Measurements from ENCODE around the gene NMRAL1. TPM values are rescaled to one million over a fixed set of nuclear protein-coding genes. Genes with fewer than 3 reads are reported as not detected.

NMRAL1 gene
- total RNA-seq, 4 donors from 2014 or later, result 51.9 to 72.8 (median 58.2) TPM

- TF ChIP-seq, protein P1, sequence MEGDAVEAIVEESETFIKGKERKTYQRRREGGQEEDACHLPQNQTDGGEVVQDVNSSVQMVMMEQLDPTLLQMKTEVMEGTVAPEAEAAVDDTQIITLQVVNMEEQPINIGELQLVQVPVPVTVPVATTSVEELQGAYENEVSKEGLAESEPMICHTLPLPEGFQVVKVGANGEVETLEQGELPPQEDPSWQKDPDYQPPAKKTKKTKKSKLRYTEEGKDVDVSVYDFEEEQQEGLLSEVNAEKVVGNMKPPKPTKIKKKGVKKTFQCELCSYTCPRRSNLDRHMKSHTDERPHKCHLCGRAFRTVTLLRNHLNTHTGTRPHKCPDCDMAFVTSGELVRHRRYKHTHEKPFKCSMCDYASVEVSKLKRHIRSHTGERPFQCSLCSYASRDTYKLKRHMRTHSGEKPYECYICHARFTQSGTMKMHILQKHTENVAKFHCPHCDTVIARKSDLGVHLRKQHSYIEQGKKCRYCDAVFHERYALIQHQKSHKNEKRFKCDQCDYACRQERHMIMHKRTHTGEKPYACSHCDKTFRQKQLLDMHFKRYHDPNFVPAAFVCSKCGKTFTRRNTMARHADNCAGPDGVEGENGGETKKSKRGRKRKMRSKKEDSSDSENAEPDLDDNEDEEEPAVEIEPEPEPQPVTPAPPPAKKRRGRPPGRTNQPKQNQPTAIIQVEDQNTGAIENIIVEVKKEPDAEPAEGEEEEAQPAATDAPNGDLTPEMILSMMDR (IDR thresholded peaks at IDR 0.05), result no peak
- TF ChIP-seq POLR2A (IDR thresholded peaks at IDR 0.05), result no peak
- intact Hi-C loops (cut with DNase I; ENCODE audit: low total_unique reads), result loop anchor here (5.0 kb wide), 1 partner anchor 38 kb away; no protein-coding TSS in a partner anchor
- 83 to 100% methylated on average over 1 to 3 of the region's 3 CpGs for WGBS, 2 donors
- no peak for DNase-seq (ENCODE audit: low spot score in 2 of 2)
- H3K4me3 ChIP-seq (ENCODE audit: low read depth, poor library complexity, severe bottlenecking), result no peak overlapping the region
Observed at GRCh38 chr16:4508806-4509205, 34.4 kb upstream of the NMRAL1 start.

DNA sequence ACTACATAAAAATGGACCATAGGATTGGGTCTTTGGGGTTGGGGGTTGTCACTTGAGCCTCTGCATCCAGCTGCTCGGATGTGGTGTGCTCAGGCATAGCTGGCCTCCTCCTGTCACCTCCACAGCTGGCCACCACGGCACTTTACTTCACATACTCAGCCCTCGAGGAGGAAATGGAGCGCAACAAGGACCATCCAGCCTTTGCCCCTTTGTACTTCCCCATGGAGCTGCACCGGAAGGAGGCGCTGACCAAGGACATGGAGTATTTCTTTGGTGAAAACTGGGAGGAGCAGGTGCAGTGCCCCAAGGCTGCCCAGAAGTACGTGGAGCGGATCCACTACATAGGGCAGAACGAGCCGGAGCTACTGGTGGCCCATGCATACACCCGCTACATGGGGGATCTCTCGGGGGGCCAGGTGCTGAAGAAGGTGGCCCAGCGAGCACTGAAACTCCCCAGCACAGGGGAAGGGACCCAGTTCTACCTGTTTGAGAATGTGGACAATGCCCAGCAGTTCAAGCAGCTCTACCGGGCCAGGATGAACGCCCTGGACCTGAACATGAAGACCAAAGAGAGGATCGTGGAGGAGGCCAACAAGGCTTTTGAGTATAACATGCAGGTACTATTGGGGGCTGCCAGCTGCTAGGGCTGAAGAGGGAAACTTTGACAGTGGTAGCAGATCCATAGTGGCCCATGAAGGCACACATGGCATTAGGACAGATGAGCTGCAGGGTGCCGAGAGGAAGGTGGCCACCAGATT lies 33.3 kb upstream of the NMRAL1 start:
- H3K4me3 ChIP-seq (ENCODE audit: low read depth, poor library complexity, severe bottlenecking), result no peak overlapping the region
- DNase-seq (ENCODE audit: low spot score in 2 of 2), result no peak
- 85 to 91% methylated on average over 17 of the region's 17 CpGs for WGBS, 2 donors
- intact Hi-C loops (cut with DNase I; ENCODE audit: low total_unique reads), result loop anchor here (5.0 kb wide), 1 partner anchor 40 kb away; no protein-coding TSS in a partner anchor
- no peak for TF ChIP-seq POLR2A (IDR thresholded peaks at IDR 0.05)
- TF ChIP-seq, protein P1 (IDR thresholded peaks at IDR 0.05), result no peak

DNA sequence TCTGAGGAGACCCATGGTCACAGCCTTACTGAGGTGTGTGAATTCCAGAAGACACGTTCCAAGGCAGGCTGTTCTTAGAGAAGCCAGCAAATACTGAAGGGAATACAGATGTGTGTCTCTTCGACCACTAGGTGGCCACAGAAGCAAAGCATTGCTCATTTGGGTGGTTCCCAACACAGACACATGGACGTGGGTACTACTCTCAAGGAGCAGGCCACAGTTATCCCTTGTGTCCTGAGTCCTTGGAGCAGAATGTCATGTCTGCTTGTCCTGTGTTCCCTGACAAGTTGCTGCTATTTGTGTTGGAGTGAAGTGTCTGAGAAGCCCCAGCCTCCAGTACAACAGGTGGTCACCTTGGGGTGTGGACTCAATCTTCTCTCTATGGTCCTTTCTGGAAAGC lies 32.0 kb upstream of the NMRAL1 start:
- H3K4me3 ChIP-seq (ENCODE audit: low read depth, poor library complexity, severe bottlenecking), result no peak overlapping the region
- intact Hi-C loops (cut with DNase I; ENCODE audit: low total_unique reads), result loop anchor here (5.0 kb wide), 1 partner anchor 41 kb away; no protein-coding TSS in a partner anchor
- DNase-seq (ENCODE audit: low spot score in 2 of 2), result peak in 1 of 2 donors; percentile 71
- WGBS, 2 donors, result 2 to 9% methylated on average over 3 of the region's 3 CpGs
- TF ChIP-seq, protein P1 (IDR thresholded peaks at IDR 0.05), result peak in 1 of 3 donors; percentile 55
- no peak for TF ChIP-seq POLR2A (IDR thresholded peaks at IDR 0.05)

- intact Hi-C loops (cut with DNase I; ENCODE audit: low total_unique reads), result loop anchor here (5.0 kb wide), 1 partner anchor 42 kb away; no protein-coding TSS in a partner anchor
- WGBS, 2 donors, result 70 to 71% methylated on average over 13 of the region's 13 CpGs
- no peak for DNase-seq (ENCODE audit: low spot score in 2 of 2)
Observed at GRCh38 chr16:4505356-4506147, 31.1 kb upstream of the NMRAL1 start.

GRCh38 chr16:4501071-4501478 lies 26.6 kb upstream of the NMRAL1 start:
- TF ChIP-seq POLR2A (IDR thresholded peaks at IDR 0.05), result no peak
- TF ChIP-seq, protein P1 (IDR thresholded peaks at IDR 0.05), result no peak
- DNase-seq (ENCODE audit: low spot score in 2 of 2), result no peak
- WGBS, 2 donors, result 16% methylated on average over 5 of the region's 5 CpGs

More at GRCh38 chr16:4505356-4506147, 31.1 kb upstream of the NMRAL1 start:
- H3K4me3 ChIP-seq (ENCODE audit: low read depth, poor library complexity, severe bottlenecking), result no peak overlapping the region
- no peak for TF ChIP-seq POLR2A (IDR thresholded peaks at IDR 0.05)
- TF ChIP-seq, protein P1 (IDR thresholded peaks at IDR 0.05), result no peak

More at GRCh38 chr16:4501071-4501478, 26.6 kb upstream of the NMRAL1 start:
- no peak overlapping the region for H3K4me3 ChIP-seq (ENCODE audit: low read depth, poor library complexity, severe bottlenecking)
- intact Hi-C loops (cut with DNase I; ENCODE audit: low total_unique reads), result no loop called here

Data from lower leg skin (tissue), 4 donors.